HL-60 (cell line): ENCODE data around the gene EEF2KMT.

Experiments used
- POLR2AphosphoS5 ChIP-seq: IDR thresholded peaks from 2 replicates; pipeline ENCODE4 v1.6.1; 2012; ENCODE audit warnings: low read depth
- SPI1 ChIP-seq: IDR thresholded peaks from 2 replicates; pipeline ENCODE4 v1.6.1; 2012; ENCODE audit warnings: low read depth, mild to moderate bottlenecking, borderline replicate concordance
- TF ChIP-seq, protein P1 (sequence below): IDR thresholded peaks from one replicate; pipeline ENCODE4 v1.5.1; 2011; ENCODE audit warnings: low read length, control low read depth, inconsistent platforms; ENCODE audit not compliant: insufficient read depth
- TF ChIP-seq, protein P2 (sequence below): IDR thresholded peaks from 2 replicates; pipeline ENCODE4 v1.6.1; 2012; ENCODE audit warnings: low read depth; ENCODE audit not compliant: insufficient replicate concordance

DNA sequence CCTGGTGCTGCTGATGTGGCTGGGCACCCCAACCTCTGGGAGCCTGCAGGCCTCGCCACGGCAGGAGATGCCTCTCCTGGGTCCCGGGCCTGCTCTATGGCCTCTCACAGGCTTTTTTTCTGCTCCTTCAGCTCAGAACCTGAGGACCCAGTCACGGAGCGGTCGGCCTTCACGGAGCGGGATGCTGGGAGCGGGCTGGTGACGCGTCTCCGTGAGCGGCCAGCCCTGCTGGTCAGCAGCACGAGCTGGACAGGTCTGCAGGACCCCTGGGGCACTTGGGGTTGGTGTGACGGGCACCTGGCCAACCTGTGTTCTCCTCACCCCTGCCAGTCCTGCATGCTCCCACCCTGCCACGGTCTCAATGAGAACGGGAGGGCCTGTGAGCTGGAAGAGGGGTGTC lies 19.0 kb downstream of the EEF2KMT start:
- TF ChIP-seq, protein P1, sequence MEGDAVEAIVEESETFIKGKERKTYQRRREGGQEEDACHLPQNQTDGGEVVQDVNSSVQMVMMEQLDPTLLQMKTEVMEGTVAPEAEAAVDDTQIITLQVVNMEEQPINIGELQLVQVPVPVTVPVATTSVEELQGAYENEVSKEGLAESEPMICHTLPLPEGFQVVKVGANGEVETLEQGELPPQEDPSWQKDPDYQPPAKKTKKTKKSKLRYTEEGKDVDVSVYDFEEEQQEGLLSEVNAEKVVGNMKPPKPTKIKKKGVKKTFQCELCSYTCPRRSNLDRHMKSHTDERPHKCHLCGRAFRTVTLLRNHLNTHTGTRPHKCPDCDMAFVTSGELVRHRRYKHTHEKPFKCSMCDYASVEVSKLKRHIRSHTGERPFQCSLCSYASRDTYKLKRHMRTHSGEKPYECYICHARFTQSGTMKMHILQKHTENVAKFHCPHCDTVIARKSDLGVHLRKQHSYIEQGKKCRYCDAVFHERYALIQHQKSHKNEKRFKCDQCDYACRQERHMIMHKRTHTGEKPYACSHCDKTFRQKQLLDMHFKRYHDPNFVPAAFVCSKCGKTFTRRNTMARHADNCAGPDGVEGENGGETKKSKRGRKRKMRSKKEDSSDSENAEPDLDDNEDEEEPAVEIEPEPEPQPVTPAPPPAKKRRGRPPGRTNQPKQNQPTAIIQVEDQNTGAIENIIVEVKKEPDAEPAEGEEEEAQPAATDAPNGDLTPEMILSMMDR: no peak
- TF ChIP-seq POLR2AphosphoS5 (no peak), SPI1 (no peak)
- TF ChIP-seq, protein P2, sequence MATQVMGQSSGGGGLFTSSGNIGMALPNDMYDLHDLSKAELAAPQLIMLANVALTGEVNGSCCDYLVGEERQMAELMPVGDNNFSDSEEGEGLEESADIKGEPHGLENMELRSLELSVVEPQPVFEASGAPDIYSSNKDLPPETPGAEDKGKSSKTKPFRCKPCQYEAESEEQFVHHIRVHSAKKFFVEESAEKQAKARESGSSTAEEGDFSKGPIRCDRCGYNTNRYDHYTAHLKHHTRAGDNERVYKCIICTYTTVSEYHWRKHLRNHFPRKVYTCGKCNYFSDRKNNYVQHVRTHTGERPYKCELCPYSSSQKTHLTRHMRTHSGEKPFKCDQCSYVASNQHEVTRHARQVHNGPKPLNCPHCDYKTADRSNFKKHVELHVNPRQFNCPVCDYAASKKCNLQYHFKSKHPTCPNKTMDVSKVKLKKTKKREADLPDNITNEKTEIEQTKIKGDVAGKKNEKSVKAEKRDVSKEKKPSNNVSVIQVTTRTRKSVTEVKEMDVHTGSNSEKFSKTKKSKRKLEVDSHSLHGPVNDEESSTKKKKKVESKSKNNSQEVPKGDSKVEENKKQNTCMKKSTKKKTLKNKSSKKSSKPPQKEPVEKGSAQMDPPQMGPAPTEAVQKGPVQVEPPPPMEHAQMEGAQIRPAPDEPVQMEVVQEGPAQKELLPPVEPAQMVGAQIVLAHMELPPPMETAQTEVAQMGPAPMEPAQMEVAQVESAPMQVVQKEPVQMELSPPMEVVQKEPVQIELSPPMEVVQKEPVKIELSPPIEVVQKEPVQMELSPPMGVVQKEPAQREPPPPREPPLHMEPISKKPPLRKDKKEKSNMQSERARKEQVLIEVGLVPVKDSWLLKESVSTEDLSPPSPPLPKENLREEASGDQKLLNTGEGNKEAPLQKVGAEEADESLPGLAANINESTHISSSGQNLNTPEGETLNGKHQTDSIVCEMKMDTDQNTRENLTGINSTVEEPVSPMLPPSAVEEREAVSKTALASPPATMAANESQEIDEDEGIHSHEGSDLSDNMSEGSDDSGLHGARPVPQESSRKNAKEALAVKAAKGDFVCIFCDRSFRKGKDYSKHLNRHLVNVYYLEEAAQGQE: no peak
